WTC11 (cell line): ENCODE results near the gene ALS2.

Source experiments
- JUN ChIP-seq: sonication (generic); formaldehyde crosslinking; IDR thresholded peaks from 2 replicates; pipeline ENCODE4 v1.8.0; 2023; ENCODE audit warnings: mild to moderate bottlenecking, missing genetic modification reagents
- TCF7 ChIP-seq: sonication (generic); formaldehyde crosslinking; IDR thresholded peaks from 2 replicates; pipeline ENCODE4 v1.8.0; 2022; ENCODE audit warnings: mild to moderate bottlenecking, low read depth, missing genetic modification reagents, moderate library complexity
- ZNF219 ChIP-seq: sonication (generic); formaldehyde crosslinking; IDR thresholded peaks from 2 replicates; pipeline ENCODE4 v1.8.0; 2023; ENCODE audit warnings: missing genetic modification reagents, mild to moderate bottlenecking, borderline replicate concordance
- TF ChIP-seq, protein P1 (sequence below): sonication (generic); formaldehyde crosslinking; conservative IDR thresholded peaks from 2 replicates; pipeline ENCODE4 v1.8.1; 2022; ENCODE audit warnings: mild to moderate bottlenecking, missing genetic modification reagents
- TF ChIP-seq, protein P2 (sequence below): fragments of 200-600 bp; IDR thresholded peaks from 2 replicates; pipeline ENCODE4 v1.8.0; 2022; ENCODE audit warnings: antibody characterized with exemption
- TF ChIP-seq, protein P3 (sequence below): sonication (generic); formaldehyde crosslinking; IDR thresholded peaks from 2 replicates; pipeline ENCODE4 v1.8.1; 2022; ENCODE audit warnings: low read depth, missing genetic modification reagents, borderline replicate concordance

GRCh38 chr2:201668402-201668910 lies 112.3 kb downstream of the ALS2 start:
- TF ChIP-seq, protein P1, sequence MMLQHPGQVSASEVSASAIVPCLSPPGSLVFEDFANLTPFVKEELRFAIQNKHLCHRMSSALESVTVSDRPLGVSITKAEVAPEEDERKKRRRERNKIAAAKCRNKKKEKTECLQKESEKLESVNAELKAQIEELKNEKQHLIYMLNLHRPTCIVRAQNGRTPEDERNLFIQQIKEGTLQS: no peak
- TF ChIP-seq, protein P2, sequence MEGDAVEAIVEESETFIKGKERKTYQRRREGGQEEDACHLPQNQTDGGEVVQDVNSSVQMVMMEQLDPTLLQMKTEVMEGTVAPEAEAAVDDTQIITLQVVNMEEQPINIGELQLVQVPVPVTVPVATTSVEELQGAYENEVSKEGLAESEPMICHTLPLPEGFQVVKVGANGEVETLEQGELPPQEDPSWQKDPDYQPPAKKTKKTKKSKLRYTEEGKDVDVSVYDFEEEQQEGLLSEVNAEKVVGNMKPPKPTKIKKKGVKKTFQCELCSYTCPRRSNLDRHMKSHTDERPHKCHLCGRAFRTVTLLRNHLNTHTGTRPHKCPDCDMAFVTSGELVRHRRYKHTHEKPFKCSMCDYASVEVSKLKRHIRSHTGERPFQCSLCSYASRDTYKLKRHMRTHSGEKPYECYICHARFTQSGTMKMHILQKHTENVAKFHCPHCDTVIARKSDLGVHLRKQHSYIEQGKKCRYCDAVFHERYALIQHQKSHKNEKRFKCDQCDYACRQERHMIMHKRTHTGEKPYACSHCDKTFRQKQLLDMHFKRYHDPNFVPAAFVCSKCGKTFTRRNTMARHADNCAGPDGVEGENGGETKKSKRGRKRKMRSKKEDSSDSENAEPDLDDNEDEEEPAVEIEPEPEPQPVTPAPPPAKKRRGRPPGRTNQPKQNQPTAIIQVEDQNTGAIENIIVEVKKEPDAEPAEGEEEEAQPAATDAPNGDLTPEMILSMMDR: no peak
- TF ChIP-seq, protein P3, sequence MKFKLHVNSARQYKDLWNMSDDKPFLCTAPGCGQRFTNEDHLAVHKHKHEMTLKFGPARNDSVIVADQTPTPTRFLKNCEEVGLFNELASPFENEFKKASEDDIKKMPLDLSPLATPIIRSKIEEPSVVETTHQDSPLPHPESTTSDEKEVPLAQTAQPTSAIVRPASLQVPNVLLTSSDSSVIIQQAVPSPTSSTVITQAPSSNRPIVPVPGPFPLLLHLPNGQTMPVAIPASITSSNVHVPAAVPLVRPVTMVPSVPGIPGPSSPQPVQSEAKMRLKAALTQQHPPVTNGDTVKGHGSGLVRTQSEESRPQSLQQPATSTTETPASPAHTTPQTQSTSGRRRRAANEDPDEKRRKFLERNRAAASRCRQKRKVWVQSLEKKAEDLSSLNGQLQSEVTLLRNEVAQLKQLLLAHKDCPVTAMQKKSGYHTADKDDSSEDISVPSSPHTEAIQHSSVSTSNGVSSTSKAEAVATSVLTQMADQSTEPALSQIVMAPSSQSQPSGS (CRISPR knock-in tag): no peak
- no peak for TF ChIP-seq TCF7 (CRISPR knock-in tag)
- TF ChIP-seq JUN: no peak
- no peak for TF ChIP-seq ZNF219 (CRISPR knock-in tag)
